Endothelial cell of coronary artery (primary cell): ENCODE results near the gene DAZAP2. TPM values are rescaled to one million over a fixed set of nuclear protein-coding genes. Genes with fewer than 3 reads are reported as not detected.

Experiments used
- total RNA-seq: library from RNA; depleted of rRNA; stranded (reverse); fragments of >200 nt; gene quantifications from 2 replicates; pipeline ENCODE4 v1.2.3, GENCODE V29; 2014

Gene DAZAP2, protein sequence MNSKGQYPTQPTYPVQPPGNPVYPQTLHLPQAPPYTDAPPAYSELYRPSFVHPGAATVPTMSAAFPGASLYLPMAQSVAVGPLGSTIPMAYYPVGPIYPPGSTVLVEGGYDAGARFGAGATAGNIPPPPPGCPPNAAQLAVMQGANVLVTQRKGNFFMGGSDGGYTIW
- 48.5 TPM in 2 replicates for total RNA-seq

DNA sequence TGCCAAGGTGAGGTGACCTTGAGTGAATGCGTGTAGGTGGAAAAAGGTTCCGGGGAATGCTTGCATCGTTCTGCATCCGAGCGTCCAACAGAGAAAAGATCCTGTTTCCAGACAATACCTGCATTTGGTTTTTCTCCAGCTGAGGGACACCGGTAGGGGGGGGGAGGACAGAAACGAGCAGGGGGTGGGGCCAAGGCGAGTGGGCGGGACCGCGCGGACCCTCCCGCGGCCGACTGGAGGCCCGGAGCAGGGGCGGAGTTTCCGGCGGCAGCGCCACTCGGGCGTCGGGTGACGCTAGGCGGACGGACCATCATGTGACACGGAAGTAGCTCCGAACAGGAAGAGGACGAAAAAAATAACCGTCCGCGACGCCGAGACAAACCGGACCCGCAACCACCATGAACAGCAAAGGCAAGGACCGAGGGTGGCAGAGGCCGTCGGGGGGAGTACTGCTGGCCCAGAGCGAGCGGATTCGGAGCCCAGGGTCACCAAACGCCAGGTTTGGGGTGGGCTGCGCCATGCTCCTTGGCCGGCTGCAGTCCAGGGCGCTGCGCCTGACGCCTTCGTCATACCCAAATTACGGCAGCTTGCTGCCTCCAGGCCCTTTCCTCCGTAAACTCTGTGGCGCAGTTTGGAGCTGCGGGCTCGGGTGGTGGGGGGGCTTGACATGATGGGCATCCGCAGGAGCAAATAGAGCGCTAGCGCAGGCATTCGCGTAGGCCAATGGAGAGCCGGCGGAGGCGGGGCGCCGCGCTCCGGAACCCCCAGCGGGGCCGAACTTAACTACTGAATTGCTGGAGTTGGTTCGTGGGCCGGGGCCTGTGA is at the start of gene DAZAP2:
TSS of gene DAZAP2 (plus strand) at position 317 of the 825 bp plus-strand sequence. CDS start at position 399, 82 bp downstream.

DNA sequence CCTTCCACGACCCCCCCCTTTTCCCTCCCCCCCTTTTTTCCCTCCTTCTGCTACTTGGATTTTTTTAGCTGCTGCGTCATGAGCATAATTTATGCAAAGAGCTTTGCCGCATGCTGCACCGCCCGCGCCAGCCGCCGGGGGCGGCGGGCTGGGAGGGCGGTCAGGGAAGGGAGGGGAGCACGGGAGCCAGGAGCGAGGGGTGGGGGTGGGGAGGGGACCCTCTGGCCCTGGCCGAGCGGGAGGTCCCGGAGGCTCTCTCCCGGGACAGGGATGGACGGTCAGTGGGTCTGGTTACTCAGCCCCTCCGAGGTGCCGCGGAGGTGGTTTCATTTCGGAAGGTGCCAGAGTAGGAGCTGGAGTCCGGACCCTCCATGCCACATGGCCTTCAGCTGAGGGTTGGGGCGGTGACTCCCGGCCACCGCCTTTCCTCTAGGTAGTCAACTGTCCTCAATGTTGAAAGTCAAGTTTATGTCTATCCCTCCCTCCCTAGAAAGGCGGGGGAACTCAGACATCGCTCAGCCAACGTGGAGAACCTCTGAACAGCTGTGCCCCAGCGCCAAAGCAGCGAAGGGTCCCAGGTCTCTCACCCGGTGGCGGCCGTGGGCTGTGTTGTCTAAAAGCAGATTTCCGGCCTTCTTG is 20.5 kb upstream of the DAZAP2 start, which contains the start of gene POU6F1:
TSS of gene POU6F1 (minus strand) at position 95 of the 639 bp plus-strand sequence. CDS start 11,226 bp downstream, outside the sequence.

DNA sequence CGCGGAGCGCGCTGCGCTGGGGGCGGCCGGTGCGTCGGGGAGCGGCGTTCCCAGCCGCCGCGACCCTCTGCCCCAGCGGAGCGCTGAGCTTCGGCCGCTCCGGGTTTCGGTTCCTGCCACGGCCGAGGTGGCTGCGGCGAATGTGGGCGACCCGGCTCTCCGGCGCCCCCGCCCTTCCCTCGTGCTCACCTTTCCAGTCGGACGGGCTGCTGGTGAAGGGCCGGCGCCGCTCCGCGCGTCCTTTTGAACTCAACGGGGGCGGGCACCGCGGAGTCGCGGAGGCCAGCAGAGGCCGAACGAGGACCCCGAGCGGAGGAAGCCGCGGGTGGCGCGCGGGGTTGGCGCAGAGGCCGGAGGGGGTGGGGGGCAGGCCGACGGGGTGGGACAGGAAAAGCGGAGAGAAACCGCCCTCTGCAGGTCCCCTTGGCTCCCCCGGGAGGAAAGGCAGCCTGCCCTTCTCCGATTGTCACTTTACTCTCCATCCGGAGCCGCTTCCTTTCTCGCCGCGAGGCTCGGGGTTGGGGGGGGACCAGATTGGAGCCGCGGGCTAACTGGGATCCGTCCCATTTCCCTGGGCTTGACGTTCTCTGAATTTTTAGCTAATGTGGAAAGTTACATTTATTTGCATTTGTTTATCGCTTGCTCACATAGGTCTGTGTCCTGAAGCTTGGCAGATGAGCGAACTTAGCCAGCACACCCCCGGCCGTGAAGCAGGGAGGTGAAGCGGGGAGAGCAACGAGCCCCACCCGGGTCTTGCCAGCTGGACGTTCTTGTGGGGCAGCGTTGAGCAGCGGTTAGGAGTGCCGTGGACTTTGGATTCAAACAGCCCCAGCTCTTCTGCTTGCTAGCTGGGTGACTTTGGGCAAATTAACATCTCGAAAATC is 31.7 kb downstream of the DAZAP2 start, which contains the start of gene SMAGP:
TSS of gene SMAGP (minus strand) at position 349 of the 884 bp plus-strand sequence. CDS start 1,137 bp downstream, outside the sequence.

Other genes starting within 250 kb of the DAZAP2 start
- 52.1 and 63.4 TPM in 2 replicates for gene SLC11A2, start 212.4 kb upstream of the DAZAP2 start, total RNA-seq
- 23.9 and 32.4 TPM in 2 replicates for gene LETMD1, start 190.5 kb upstream of the DAZAP2 start, total RNA-seq
- 16.2 and 18.7 TPM in 2 replicates for gene CSRNP2, start 155.2 kb upstream of the DAZAP2 start, total RNA-seq
- 7.8 and 8.0 TPM in 2 replicates for gene TFCP2, start 65.7 kb upstream of the DAZAP2 start, total RNA-seq
- 0.99 and 1.7 TPM in 2 replicates for gene POU6F1, start 20.8 kb upstream of the DAZAP2 start, total RNA-seq
- gene SMAGP, start 31.6 kb downstream of the DAZAP2 start, total RNA-seq = 10.2 and 13.4 TPM in 2 replicates
- gene BIN2, start 85.3 kb downstream of the DAZAP2 start, total RNA-seq = not detected in 2 replicates
- gene CELA1, start 107.9 kb downstream of the DAZAP2 start, total RNA-seq = not detected in 2 replicates
- 76.9 and 80.1 TPM in 2 replicates for gene GALNT6, start 152.6 kb downstream of the DAZAP2 start, total RNA-seq
- 4.9 TPM in 2 replicates for gene SLC4A8, start 186.0 kb downstream of the DAZAP2 start, total RNA-seq